Left forelimb (tissue), 1 donor: Measurements from ENCODE around the gene ATP5PD.
"Not testable (repeated sequence)": the region's sequence is repeated elsewhere in the genome, so short reads cannot be mapped to it uniquely, and the experiment has no call there.

Experiments
- DNase-seq: peaks from one replicate; pipeline ENCODE4 v3.0.0-alpha.2; 2018; ENCODE audit warnings: low spot score

ATP5PD gene

GRCh38 chr17:75077496-75078283 is 30.9 kb upstream of the ATP5PD start:
- no peak for DNase-seq

GRCh38 chr17:75077072-75077495 is 30.3 kb upstream of the ATP5PD start:
- DNase-seq, result no peak

GRCh38 chr17:75075597-75076336 is 29.0 kb upstream of the ATP5PD start:
- DNase-seq, result no peak

- no peak for DNase-seq
These were observed 27.8 kb upstream of the ATP5PD start for GRCh38 chr17:75074532-75074931.

- no peak for DNase-seq
These were observed 26.9 kb upstream of the ATP5PD start for GRCh38 chr17:75073618-75074047.

GRCh38 chr17:75072909-75073308 is 26.1 kb upstream of the ATP5PD start:
- not testable (repeated sequence) for DNase-seq

GRCh38 chr17:75071478-75072271 is 24.9 kb upstream of the ATP5PD start:
- not testable (repeated sequence) for DNase-seq

GRCh38 chr17:75069783-75070182 is 23.0 kb upstream of the ATP5PD start:
- DNase-seq, result no peak

GRCh38 chr17:75068750-75069149 is 22.0 kb upstream of the ATP5PD start:
- DNase-seq, result no peak

GRCh38 chr17:75067856-75068255 is 21.1 kb upstream of the ATP5PD start:
- DNase-seq, result no peak

GRCh38 chr17:75065562-75066151 is 18.9 kb upstream of the ATP5PD start:
- DNase-seq, result no peak

GRCh38 chr17:75064867-75065561 is 18.2 kb upstream of the ATP5PD start:
- DNase-seq, result no peak

- DNase-seq, result no peak
These were observed 17.7 kb upstream of the ATP5PD start for GRCh38 chr17:75064460-75064859.

GRCh38 chr17:75064040-75064439 is 17.3 kb upstream of the ATP5PD start:
- no peak for DNase-seq

- DNase-seq, result no peak
These were observed 16.9 kb upstream of the ATP5PD start for GRCh38 chr17:75063626-75064025.

- DNase-seq, result no peak
These were observed 16.4 kb upstream of the ATP5PD start for GRCh38 chr17:75063201-75063600.

GRCh38 chr17:75061618-75062017 is 14.8 kb upstream of the ATP5PD start:
- no peak for DNase-seq

GRCh38 chr17:75061055-75061438 is 14.3 kb upstream of the ATP5PD start:
- DNase-seq, result no peak

- no peak for DNase-seq
These were observed 13.8 kb upstream of the ATP5PD start for GRCh38 chr17:75060434-75061054.

GRCh38 chr17:75059369-75060345 is 12.9 kb upstream of the ATP5PD start:
- DNase-seq, result no peak
